Right atrium auricular region (tissue), 2 donors: ENCODE results near the gene MEIOB. TPM values are rescaled to one million over a fixed set of nuclear protein-coding genes. Genes with fewer than 3 reads are reported as not detected.

Experiments
- DNase-seq: peaks from one replicate; pipeline ENCODE4 v3.0.0-alpha.2; 2019; ENCODE audit warnings: low spot score
- H3K27ac ChIP-seq, 2 donors: fragments of 200-600 bp; sonication (generic); 1 replicate in 1 of 2; 2 replicates in 1 of 2; pipeline ENCODE4 v1.5.1; 2016 to 2019
- H3K27me3 ChIP-seq, 2 donors: fragments of 200-600 bp; sonication (generic); one replicate each; pipeline versions ENCODE4 v1.5.1 to v1.6.0; 2017 to 2019
- H3K36me3 ChIP-seq: fragments of 200-600 bp; sonication (generic); one replicate; pipeline ENCODE4 v1.5.1; 2016
- H3K4me1 ChIP-seq, 2 donors: fragments of 200-600 bp; sonication (generic); one replicate each; pipeline versions ENCODE4 v1.5.1 to v1.6.0; 2017 to 2019
- H3K4me3 ChIP-seq, 2 donors: fragments of 200-600 bp; sonication (generic); 1 replicate in 1 of 2; 2 replicates in 1 of 2; pipeline ENCODE4 v1.5.1; 2017 to 2019; ENCODE audit warnings: mild to moderate bottlenecking in 1 of 2, moderate library complexity in 1 of 2
- H3K9me3 ChIP-seq, 2 donors: fragments of 200-600 bp; sonication (generic); one replicate each; pipeline ENCODE4 v1.5.1; 2019
- CTCF ChIP-seq, 2 donors: fragments of 200-600 bp; sonication (generic); IDR thresholded peaks; one replicate each; pipeline ENCODE4 v1.5.1; 2019; ENCODE audit warnings: antibody characterized with exemption in 2 of 2
- total RNA-seq, 2 donors: library from RNA; depleted of rRNA; stranded (reverse); fragments of >200 nt; gene quantifications; one replicate each; pipeline ENCODE4 v1.1.0, GENCODE V29; 2016

MEIOB gene
- total RNA-seq, 2 donors from 2014 or later, result not detected

GRCh38 chr16:1917665-1918350 is 45.8 kb upstream of the MEIOB start:
- no peak overlapping the region for H3K4me3 ChIP-seq
- H3K4me1 ChIP-seq, result peaks cover 0 to 7% of the 10 kb centered on the region in 2 donors
- no peaks in the 10 kb centered on the region for H3K9me3 ChIP-seq
- no peak overlapping the region for H3K27ac ChIP-seq
- TF ChIP-seq CTCF (IDR thresholded peaks at IDR 0.05), result no peak
- no peaks in the 10 kb centered on the region for H3K36me3 ChIP-seq
- H3K27me3 ChIP-seq, result peaks cover 13 to 33% of the 10 kb centered on the region in 2 donors
- DNase-seq, result no peak

GRCh38 chr16:1917056-1917664 is 45.2 kb upstream of the MEIOB start:
- H3K36me3 ChIP-seq, result no peaks in the 10 kb centered on the region
- no peak overlapping the region for H3K27ac ChIP-seq
- no peak for TF ChIP-seq CTCF (IDR thresholded peaks at IDR 0.05)
- no peak overlapping the region for H3K4me3 ChIP-seq
- peaks cover 0 to 7% of the 10 kb centered on the region in 2 donors for H3K4me1 ChIP-seq
- no peak for DNase-seq
- H3K9me3 ChIP-seq, result no peaks in the 10 kb centered on the region
- H3K27me3 ChIP-seq, result peaks cover 13 to 33% of the 10 kb centered on the region in 2 donors

GRCh38 chr16:1916640-1916990 is 44.7 kb upstream of the MEIOB start:
- Histone ChIP-seq H3K4me1 (peaks cover 0 to 7% of the 10 kb centered on the region in 2 donors), H3K27ac (no peak overlapping the region), H3K36me3 (no peaks in the 10 kb centered on the region), H3K9me3 (no peaks in the 10 kb centered on the region), H3K27me3 (peaks cover 13 to 30% of the 10 kb centered on the region in 2 donors), H3K4me3 (no peak overlapping the region)
- DNase-seq, result no peak
- TF ChIP-seq CTCF (IDR thresholded peaks at IDR 0.05), result no peak

GRCh38 chr16:1915732-1916639 is 44.0 kb upstream of the MEIOB start:
- DNase-seq, result no peak
- no peaks in the 10 kb centered on the region for H3K36me3 ChIP-seq
- no peak for TF ChIP-seq CTCF (IDR thresholded peaks at IDR 0.05)
- peaks cover 0 to 7% of the 10 kb centered on the region in 2 donors for H3K4me1 ChIP-seq
- no peaks in the 10 kb centered on the region for H3K9me3 ChIP-seq
- no peak overlapping the region for H3K4me3 ChIP-seq
- H3K27me3 ChIP-seq, result peaks cover 13 to 29% of the 10 kb centered on the region in 2 donors
- no peak overlapping the region for H3K27ac ChIP-seq

- Histone ChIP-seq H3K27me3 (peaks cover 6 to 22% of the 10 kb centered on the region in 2 donors), H3K4me3 (no peak overlapping the region), H3K4me1 (peaks cover 0 to 7% of the 10 kb centered on the region in 2 donors), H3K27ac (no peak overlapping the region), H3K9me3 (no peaks in the 10 kb centered on the region), H3K36me3 (no peaks in the 10 kb centered on the region)
- DNase-seq, result no peak
- no peak for TF ChIP-seq CTCF (IDR thresholded peaks at IDR 0.05)
Observed at GRCh38 chr16:1914988-1915387, 43.0 kb upstream of the MEIOB start.
